Spleen (tissue), 7 donors: ENCODE results near the gene ENDOV.

Experiments
- POLR2A ChIP-seq, 3 donors: fragments of 450-650 bp; IDR thresholded peaks; one replicate each; pipeline ENCODE4 v1.5.1; 2017; ENCODE audit warnings: antibody characterized with exemption in 3 of 3, mild to moderate bottlenecking in 1 of 3
- TF ChIP-seq, protein P1 (sequence below), 11 experiments: fragments of 200-600 bp in 7 of 11; fragments of 450-650 bp in 4 of 11; sonication (generic) in 4 of 11; IDR thresholded peaks in 8 of 11; conservative IDR thresholded peaks in 3 of 11; 1 replicate in 7 of 11; 2 replicates in 4 of 11; pipeline versions ENCODE4 v1.4.0 to v1.8.0; 2016 to 2021; ENCODE audit warnings: antibody characterized with exemption in 11 of 11, inconsistent platforms in 4 of 11, mild to moderate bottlenecking in 1 of 11
- donor health status: DM: no; HTN: no; CAD: no; lungs with moderate emphysema.
- donor health status: DM: no; HTN: no; CAD: no.
- donor health status: DM: no; HTN: no; CAD: no.

DNA sequence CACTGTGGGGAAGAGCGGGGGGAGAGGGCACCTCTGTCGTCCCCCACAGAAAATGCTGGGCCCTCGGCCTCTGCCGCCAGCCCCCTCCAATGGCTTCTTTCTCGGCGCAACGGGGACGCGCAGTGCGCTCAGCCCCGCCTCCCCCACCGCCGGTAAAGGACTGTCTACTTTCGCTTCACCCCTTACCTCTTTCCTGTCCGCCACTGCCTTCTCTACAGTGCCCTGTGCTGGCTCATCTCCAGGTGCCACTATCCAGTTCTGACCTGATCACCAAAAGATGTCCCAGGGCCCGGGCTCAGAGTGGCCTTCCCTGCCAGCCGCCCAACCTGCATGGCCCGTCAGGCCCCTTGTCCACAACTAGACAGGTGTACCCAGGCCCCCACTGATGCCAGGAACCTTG is 7.3 kb downstream of the ENDOV start:
- TF ChIP-seq, protein P1, sequence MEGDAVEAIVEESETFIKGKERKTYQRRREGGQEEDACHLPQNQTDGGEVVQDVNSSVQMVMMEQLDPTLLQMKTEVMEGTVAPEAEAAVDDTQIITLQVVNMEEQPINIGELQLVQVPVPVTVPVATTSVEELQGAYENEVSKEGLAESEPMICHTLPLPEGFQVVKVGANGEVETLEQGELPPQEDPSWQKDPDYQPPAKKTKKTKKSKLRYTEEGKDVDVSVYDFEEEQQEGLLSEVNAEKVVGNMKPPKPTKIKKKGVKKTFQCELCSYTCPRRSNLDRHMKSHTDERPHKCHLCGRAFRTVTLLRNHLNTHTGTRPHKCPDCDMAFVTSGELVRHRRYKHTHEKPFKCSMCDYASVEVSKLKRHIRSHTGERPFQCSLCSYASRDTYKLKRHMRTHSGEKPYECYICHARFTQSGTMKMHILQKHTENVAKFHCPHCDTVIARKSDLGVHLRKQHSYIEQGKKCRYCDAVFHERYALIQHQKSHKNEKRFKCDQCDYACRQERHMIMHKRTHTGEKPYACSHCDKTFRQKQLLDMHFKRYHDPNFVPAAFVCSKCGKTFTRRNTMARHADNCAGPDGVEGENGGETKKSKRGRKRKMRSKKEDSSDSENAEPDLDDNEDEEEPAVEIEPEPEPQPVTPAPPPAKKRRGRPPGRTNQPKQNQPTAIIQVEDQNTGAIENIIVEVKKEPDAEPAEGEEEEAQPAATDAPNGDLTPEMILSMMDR (IDR thresholded peaks at IDR 0.05 in 8 of 11, conservative IDR thresholded peaks at IDR 0.05 in 3 of 11), result no peak
- no peak for TF ChIP-seq POLR2A (IDR thresholded peaks at IDR 0.05)
